HG03066 (cell line): ENCODE data around the gene RNF123.
"Not testable (repeated sequence)": the region's sequence is repeated elsewhere in the genome, so short reads cannot be mapped to it uniquely, and the experiment has no call there.

Experiments used
- ATAC-seq: cut with Tn5 transposase; IDR thresholded peaks from one replicate; pipeline ENCODE4 v1.9.1; 2021; ENCODE audit warnings: low read depth; ENCODE audit not compliant: unreplicated experiment

Gene RNF123

DNA sequence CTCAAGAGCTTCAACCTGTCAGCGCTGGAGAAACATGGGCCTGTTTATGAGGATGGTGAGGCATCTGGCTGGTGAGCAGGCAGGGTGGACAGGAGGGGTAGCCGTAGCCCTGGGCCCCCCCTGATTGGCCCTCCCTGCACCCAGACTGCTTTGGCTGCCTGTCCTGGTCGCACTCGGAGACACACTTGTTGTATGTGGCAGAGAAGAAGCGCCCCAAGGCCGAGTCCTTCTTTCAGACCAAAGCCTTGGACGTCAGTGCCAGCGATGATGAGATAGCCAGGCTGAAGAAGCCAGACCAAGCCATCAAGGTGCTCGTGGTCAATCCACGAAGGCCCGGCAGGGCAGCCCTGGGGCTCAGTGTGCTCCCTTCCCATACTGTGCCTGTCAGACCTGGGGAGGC, 13.4 kb upstream of the RNF123 start:
- no peak for ATAC-seq

DNA sequence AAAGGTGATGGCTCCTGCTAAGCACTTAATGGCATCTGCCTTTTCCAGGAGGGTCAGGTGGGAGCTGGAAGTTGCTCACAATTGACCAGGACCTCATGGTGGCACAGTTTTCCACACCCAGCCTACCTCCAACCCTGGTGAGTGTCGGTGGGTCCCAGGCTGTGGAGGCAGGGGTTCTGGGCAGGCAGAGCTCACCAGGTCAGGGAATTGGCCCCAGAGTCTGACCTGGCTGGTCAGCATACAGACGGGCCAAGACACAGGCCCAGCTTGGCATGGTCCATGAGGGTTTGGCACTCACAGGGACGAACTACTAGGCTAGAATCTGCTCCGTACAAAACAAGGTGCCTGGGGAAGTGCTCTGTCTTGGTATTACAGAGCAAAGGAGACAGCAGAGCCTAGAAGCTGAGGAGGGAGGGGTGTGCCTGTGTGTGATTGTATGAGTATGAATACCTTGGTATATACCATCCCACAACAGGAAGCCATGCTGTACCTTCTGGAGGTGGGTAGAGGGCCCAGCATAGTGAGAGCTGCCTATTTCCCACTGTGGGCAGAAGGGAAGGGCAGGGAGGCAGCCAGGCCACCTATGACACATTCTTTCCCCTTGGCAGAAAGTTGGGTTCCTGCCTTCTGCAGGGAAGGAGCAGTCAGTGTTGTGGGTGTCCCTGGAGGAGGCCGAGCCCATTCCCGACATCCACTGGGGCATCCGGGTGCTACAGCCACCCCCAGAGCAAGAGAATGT, 8.7 kb upstream of the RNF123 start:
- ATAC-seq, result no peak

DNA sequence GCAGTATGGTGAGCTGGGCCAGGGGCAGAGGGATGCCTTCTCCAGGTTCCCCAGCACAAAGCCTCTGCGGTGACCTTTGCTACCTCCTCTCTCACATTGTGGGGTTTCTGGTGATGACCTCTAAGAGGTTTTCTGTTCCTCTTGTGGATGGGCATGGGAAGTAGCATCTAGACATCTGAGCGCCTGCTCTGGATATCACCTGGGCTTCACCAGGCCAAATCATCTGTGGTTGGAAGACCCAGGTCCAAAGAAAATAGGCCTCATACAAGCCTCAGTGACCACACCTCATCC, 8.2 kb upstream of the RNF123 start:
- no peak for ATAC-seq

DNA sequence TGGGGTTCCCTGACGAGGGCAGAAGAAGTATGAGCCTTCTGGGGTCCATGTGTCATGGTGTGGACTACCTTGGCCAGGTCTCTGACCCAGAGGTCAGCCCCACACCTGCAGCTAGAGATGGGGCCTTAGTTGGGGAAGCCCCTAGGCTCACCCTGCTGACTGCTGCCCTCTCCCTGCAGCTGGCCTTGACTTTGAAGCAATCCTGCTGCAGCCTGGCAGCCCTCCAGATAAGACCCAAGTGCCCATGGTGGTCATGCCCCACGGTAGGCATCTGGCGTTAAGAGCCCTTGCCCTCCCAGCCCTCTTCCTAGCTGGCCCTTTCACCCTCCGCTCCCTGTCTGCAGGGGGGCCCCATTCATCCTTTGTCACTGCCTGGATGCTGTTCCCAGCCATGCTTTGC, 7.8 kb upstream of the RNF123 start:
- no peak for ATAC-seq

DNA sequence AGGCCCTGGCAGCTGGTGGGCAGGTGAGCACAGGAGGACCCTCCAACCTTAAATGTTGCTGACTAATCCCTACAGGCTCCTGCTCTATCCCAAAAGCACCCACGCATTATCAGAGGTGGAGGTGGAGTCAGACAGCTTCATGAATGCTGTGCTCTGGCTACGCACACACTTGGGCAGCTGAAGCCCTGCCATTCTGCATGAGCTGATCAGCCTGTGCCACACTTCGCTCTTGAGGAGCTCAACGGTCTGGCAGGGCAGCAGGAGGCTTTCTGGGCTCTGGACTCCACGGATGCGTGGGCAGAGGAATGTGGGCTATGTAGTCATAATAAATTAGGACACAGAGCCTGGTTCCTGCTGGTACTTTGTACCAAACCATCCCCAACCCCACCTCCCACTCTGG, 6.2 kb upstream of the RNF123 start:
- no peak for ATAC-seq

DNA sequence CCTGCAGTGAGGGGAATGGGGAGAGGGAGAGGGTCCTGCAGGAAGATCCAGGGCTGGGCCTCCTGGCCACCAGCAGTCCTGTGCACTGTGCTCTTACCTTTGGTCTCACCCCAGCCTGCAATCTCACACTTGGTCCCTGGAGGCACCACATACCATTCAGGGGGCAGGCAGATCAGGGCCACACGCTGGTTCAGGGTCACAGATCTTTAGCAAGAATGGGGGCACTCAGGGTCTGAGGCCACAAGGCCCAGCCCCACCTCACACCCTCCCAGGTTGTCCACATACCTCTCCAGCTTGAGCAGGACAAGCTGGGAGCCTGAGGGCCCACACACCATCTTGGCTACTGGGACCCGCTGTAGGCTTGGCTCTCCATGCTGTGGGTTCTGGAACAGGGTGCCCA, 4.9 kb upstream of the RNF123 start:
- not testable (repeated sequence) for ATAC-seq

DNA sequence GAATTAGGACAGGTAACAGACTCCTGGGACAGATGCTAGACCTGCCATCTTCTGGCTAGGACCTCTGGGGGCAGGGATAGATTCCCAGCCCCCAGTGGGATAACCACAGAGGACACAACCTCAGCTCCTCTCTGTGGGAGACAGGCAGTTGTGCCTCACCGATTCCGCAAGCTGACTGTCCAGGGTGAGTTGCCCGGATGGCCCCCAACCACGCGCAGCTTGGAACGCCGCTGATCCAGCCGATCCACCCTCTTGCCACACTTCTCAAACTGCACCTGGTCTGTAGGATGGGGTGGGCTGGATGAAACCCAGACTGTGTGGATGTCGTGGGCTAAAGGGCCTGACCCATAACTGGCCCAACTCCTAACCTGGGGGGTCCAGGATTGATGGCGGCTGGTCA, 4.3 kb upstream of the RNF123 start:
- ATAC-seq, result not testable (repeated sequence)

DNA sequence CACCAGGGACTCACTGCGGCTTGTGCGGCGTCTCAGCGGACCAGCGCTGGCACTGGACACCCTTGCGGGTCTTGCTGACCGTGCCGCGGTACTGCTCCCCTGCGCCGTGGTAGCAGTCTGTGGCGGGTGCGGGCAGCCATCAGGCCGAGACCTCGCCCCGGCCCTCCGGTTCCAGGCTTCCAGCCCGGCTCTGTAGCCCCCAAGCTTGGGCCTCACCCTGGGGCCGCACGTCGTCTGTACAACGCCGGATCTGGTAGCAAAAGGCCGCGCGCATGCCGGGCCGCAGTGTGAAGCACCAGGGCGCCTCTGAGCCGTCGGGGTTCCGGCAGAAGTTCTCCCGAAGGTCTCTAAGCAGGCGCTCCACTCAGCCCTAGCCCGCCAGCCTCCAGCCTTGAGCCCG, 3.5 kb upstream of the RNF123 start:
- not testable (repeated sequence) for ATAC-seq

DNA sequence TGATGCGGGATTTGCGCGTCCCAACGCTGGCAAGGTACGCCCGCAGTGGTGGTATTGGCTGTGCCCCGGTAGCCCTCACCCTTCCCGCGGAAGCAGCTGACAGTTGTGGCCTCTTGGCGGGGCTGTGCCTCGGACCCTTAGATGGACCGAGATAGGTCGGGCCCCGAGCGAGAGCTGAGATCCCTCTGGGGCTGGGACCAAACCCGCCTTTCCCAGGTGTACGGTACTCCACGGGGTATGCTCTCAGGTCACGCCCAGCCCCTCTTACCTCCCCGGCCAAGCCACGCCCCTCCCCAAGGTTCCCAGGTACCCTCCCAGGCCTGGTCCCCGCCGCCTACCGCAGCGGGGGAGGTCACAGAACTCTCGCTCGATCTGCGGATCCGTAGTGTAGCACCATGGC, 3.0 kb upstream of the RNF123 start:
- not testable (repeated sequence) for ATAC-seq

DNA sequence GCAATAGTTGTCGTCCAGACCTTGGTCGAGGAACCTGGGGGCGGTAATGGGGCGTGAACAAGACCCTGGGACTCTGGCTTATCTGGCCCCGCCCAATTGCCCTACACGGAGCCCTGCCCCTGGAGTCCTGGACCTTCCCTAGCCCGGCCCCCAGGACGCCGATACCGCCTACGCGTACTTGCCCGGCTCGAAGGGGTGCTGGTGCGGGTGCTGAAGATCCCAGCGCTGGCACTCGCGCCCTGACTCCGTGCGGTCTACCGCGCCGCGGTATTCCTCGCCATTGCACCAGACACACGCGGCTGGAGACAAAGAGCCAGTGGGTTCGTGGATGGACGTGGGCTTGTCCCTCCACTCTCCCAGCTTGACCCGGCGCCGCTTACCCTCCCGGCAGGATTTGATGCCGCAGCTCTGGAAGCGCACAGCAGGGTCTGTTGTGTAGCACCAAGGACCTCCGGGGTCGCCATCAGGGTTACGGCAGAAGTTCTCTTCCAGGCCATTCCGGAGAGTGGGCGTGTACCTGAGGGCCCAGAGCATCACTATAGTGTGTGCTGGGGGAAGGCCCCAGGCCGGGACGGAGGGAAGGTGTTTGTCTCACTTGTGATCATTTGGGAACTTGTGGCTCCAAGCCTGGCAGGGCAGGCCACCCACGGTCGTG, 2.5 kb upstream of the RNF123 start:
- ATAC-seq, result not testable (repeated sequence)

DNA sequence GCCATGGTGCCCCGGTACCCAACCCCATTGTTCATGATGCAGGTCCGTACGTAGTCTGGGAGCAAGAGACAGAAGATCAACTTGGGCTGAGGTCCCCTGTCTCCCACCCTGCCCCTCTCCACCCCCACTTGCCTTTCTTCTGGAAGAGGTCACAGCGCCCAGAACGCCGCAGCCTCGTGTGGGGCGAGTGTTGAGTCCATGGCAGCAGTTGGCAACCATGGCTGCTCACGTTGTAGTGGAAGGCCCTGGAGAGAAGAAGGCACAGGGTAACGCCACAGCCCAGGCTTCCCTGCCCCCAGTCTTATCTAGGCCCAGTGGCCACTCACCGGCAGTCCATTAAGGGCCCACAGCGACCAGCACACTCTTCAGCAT, 1.9 kb upstream of the RNF123 start:
- not testable (repeated sequence) for ATAC-seq

DNA sequence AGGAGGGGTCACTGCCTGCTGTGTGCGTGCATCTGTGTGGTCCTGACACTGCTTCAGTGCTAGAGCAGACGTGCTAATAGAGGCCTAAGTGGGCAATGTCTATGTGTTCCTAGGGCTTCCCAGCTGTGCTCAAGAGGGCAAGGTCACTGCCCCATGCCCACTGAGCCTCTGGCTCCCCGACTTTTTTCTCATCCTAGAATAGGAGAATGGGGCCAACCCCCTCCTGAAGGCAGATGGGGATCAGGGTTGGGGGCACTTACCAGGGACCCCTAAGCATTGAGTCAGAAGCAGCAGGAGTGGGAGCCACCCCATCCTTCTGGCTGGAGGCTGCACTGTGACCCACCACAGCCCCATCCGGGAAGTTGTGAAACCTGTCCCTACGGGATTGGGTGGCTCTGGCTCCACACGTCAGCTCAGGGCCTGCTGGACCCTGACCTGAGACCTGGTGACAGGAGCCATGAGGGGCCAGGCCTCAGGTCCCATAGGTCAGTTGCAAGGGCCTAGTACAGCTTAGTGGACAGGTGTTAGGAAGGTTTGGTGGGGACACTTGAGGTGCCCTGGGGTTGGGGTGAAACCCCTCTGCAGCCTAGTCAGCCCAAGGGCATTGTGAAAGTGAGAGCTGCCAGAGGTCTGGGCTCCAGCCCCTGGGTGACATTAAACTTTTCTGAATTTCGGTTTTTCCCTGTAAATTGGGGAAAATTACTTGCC, 865 bp upstream of the RNF123 start:
- ATAC-seq, result not testable (repeated sequence)

DNA sequence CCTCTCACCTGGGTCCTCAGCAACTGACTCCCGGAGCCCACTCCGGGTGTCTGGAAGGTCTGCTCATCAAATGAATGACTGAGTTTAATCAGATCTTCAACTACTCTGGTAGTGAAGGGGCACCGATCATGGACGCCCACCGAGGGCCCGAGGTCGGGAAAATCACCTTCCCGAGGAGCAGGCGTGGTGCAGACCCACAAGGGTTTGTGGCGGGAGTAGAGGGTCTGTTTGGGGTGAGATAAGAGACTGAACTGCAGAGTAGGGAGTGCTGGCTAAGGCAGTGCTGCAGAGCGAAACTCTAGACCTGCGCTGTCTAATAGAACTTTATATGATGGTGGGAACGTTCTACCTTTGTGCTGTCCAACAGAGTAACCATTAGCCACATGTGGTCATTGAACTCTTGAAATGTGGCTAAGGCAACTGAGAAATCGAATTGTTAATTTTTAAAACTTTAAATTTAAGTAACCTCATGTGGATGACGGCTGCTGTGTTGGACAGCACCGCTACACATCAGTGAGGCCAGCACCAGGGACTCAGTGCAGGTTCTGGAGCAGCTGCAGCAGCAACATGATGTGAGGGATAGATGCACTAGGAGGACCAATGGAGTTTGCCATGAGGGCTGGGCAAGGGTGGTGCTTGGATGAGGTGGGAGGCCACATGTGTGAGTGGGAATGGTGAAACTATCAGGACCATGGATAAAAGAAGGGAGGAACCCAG, 709 bp downstream of the RNF123 start:
- ATAC-seq, result not testable (repeated sequence)

DNA sequence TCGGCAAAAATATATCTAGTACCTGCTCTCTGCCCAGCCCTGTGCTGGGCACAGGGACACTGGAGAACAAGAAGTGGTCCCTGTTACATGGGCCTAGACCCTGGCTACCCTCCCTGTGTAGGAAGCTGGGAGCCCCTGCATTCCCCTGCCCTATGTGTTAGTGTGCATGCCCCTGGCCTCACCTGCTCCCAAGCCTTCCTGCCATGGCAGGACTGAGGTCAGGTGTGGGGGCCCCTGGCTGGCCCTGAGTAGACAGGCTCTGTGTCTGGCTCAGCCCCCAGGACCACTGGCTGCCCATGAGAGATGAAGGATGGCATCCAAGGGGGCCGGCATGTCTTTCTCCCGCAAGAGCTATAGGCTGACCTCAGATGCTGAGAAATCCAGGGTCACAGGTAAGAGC, 1.5 kb downstream of the RNF123 start:
- not testable (repeated sequence) for ATAC-seq

DNA sequence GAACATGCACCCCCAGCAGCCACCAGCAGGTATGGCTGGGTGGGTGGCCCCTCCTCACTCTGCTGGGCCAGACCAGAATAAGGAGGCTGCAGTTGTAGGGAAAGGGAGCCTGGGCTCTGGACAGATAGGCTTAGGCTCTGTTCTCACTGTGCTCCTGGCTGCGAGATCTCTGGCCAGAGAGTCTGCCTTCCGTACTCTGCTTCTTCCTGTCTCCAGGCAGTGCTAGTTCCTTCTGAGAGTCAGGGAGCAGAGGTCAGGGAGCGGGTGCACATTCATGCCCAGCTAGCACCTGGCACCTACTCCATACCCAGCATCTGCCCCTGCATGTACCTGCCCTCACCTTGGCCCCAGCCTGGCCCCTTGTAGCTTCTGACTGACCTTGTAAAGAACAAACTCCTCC, 2.1 kb downstream of the RNF123 start:
- not testable (repeated sequence) for ATAC-seq

DNA sequence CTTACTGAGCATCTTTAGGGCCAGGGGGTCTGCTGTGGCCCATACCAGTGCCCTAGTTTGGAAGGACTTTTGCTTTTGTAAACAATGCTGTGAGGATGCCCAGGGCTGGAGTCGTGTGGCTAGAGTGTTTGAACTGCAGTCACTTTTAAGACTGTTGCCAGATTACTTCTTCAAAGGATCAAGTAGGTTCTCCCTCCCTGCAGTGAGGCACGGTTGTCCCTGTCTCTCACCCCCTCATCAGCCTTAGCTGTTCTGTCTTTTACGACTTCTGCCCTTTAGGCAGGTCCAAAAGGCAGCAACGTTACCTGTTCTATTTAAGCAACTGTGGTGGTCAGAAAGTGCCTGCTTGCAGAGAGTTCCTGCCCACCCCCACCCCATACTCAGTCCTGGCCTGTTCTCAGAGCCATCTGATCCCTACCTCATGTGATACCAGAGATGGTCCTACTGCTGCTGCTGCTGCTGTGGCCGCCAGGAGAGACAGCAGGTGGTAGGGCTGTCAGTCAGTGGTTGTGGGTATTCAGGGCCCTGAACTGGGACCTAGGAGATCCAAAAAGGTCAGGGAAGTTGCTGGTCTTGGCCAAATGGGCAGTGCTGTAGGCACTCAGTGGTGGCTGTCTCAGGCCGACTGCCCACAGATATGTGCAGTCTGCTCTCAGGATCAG, 5.2 kb downstream of the RNF123 start:
- ATAC-seq, result not testable (repeated sequence)

DNA sequence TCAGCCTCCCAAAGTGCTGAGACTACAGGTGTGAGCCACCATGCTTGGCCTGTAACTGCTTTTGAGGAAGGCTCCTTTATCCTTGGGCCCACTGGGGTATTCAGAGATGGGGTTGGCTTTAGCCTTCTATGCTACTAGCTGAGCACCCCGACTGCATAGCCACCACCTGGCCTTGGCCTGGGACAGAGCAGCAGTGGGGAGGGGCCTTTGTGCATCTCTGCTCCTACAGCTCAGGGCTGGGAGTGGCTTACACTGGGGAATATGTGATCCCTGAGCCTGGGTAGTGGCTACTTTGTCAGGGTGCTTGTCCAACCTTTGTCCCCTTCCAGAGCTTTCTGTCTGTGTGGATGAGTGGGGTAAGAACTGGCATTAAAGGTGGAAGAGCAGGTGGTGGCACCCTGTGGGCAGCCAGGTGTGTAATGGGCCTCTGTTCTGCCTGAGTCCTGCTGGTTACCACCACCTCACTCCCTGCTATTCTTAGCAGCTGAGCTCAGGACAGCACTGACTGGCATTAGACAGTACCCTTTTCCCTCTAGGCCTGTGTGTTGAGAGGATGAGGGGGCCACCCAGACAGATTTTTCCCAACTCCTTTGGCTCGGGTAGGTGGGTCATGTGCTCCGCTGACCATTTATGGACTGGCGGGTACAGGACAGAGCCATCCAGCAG, 6.1 kb downstream of the RNF123 start:
- ATAC-seq, result not testable (repeated sequence)

DNA sequence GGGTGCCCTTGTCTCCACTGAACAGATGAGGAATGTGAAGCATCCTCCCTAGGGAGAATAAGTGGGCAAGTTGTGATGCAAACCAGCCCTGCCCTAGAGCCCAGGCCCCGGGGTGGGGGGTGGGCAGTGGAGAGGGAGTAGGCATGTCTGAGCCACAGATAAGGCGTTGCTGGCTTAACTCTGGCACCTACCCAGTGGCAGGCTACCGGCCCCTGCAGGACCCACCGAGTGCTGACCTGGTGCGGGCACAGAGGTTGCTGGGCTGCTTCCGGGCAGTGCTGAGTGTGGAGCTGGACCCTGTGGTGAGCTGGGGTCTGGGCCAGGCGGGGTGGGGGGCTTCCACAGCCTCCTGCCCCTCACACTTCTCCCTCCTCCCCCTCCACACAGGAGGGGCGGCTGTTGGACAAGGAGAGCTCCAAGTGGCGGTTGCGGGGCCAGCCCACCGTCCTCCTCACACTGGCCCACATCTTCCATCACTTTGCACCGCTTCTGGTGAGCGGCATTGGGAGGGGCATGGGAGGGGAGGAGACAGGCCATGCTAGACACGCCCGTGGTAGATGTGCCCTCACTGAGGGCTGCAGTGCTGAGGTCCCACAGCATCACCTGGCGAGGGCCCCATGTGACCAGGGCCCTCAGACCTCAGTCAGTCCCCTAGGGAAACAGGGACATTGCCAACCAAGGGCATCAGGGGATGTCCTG, 10.1 kb downstream of the RNF123 start:
- no peak for ATAC-seq

DNA sequence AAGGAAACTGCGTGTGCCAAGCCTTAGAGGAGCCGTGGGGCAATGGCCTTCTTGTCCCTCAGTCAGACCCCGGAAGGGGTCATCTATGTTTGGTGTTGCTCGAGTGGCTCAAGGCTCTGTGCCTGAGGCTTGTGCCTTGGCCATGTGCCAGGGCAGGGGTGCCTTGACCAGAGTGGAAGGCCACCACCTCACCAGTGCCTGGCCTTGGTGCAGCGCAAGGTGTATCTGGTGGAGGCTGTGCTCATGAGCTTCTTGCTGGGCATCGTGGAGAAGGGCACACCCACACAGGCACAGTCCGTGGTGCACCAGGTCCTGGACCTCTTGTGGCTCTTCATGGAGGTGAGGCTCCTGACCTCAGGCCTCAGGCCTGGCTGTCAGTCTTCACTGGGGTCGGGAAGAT, 10.7 kb downstream of the RNF123 start:
- no peak for ATAC-seq
